Right lobe of liver (tissue), 4 donors: ENCODE results near the gene RER1.

Experiments
- CTCF ChIP-seq, 4 donors: fragments of 200-600 bp in 3 of 4; fragments of 450-650 bp in 1 of 4; IDR thresholded peaks; one replicate each; pipeline versions ENCODE4 v1.5.1 to v1.8.0; 2016 to 2022; ENCODE audit warnings: antibody characterized with exemption in 4 of 4, mild to moderate bottlenecking in 2 of 4
- POLR2A ChIP-seq: fragments of 450-650 bp; IDR thresholded peaks from one replicate; pipeline ENCODE4 v1.6.1; 2017; ENCODE audit warnings: antibody characterized with exemption, mild to moderate bottlenecking
- donor health status: DM: no; HTN: no; CAD: no.
- donor health status: DM: no; HTN: no; CAD: no.
- donor health status: DM: no; HTN: yes; CAD: no.

- no peak for TF ChIP-seq CTCF (IDR thresholded peaks at IDR 0.05)
- TF ChIP-seq POLR2A, result no peak
Observed at GRCh38 chr1:2404142-2404889, 12.7 kb downstream of the RER1 start.
